Hepatocyte (in vitro differentiated cells): ENCODE measurements around the gene RNF125. TPM values are rescaled to one million over a fixed set of nuclear protein-coding genes. Genes with fewer than 3 reads are reported as not detected.
A peak's percentile ranks its signal among the peaks of the same experiment; 100 is the strongest.

ENCODE experiments used
- DNase-seq: peaks from one replicate; pipeline ENCODE4 v3.0.0-alpha.2; 2016; ENCODE audit warnings: low spot score
- H2AFZ ChIP-seq: fragments of 200-600 bp; sonication (generic); 2 replicates; pipeline ENCODE4 v1.6.0; 2016; ENCODE audit warnings: antibody characterized with exemption, mild to moderate bottlenecking
- H3K27ac ChIP-seq: fragments of 200-600 bp; sonication (generic); 2 replicates; pipeline ENCODE4 v1.5.1; 2016; ENCODE audit warnings: mild to moderate bottlenecking
- H3K27me3 ChIP-seq: fragments of 200-600 bp; sonication (generic); 2 replicates; pipeline ENCODE4 v1.6.1; 2016
- H3K36me3 ChIP-seq: fragments of 200-600 bp; sonication (generic); replicated peaks from 2 replicates; pipeline ENCODE4 v1.5.1; 2016; ENCODE audit warnings: low read depth; ENCODE audit not compliant: insufficient read depth
- H3K4me1 ChIP-seq: fragments of 200-600 bp; sonication (generic); 2 replicates; pipeline ENCODE4 v1.5.1; 2016; ENCODE audit warnings: mild to moderate bottlenecking, moderate library complexity; ENCODE audit not compliant: insufficient read depth
- H3K4me2 ChIP-seq: fragments of 200-600 bp; sonication (generic); 2 replicates; pipeline ENCODE4 v1.6.0; 2016
- H3K4me3 ChIP-seq: fragments of 200-600 bp; sonication (generic); 2 replicates; pipeline ENCODE4 v1.5.1; 2016; ENCODE audit warnings: mild to moderate bottlenecking
- H3K79me2 ChIP-seq: fragments of 200-600 bp; sonication (generic); 2 replicates; pipeline ENCODE4 v1.6.0; 2017; ENCODE audit warnings: mild to moderate bottlenecking
- H3K9me2 ChIP-seq: fragments of 200-600 bp; sonication (generic); replicated peaks from 2 replicates; pipeline ENCODE4 v1.6.0; 2017; ENCODE audit warnings: mild to moderate bottlenecking; ENCODE audit not compliant: insufficient read depth
- H3K9me3 ChIP-seq: fragments of 200-600 bp; sonication (generic); 2 replicates; pipeline ENCODE4 v1.5.1; 2016; ENCODE audit warnings: low read depth, mild to moderate bottlenecking
- H4K20me1 ChIP-seq: fragments of 200-600 bp; sonication (generic); 2 replicates; pipeline ENCODE4 v1.6.0; 2016; ENCODE audit warnings: mild to moderate bottlenecking; ENCODE audit not compliant: insufficient read depth, poor library complexity, severe bottlenecking
- EZH2 ChIP-seq: fragments of 200-600 bp; sonication (generic); IDR thresholded peaks from 2 replicates; pipeline ENCODE4 v1.6.1; 2016; ENCODE audit warnings: antibody characterized with exemption, mild to moderate bottlenecking, borderline replicate concordance
- EZH2phosphoT487 ChIP-seq: fragments of 200-600 bp; sonication (generic); IDR thresholded peaks from one replicate; pipeline ENCODE4 v1.6.1; 2018; ENCODE audit warnings: antibody characterized with exemption, mild to moderate bottlenecking, low read depth, moderate library complexity; ENCODE audit not compliant: unreplicated experiment, severe bottlenecking
- WGBS: methylation state at CpG from one replicate; pipeline ENCODE4 v1.1.6; 2016; ENCODE audit warnings: low lambda C conversion rate; ENCODE audit errors: missing lambda C conversion rate; 5-methylcytosine and 5-hydroxymethylcytosine counted together
- polyA plus RNA-seq: library from polyadenylated mRNA; unstranded; fragments of >200 nt; fragmentation: Nextera tagmentation; extraction: Ambion mirVana; gene quantifications from 2 replicates; pipeline ENCODE4 v1.2.1, GENCODE V29; 2016
- total RNA-seq: library from RNA; depleted of rRNA; stranded (reverse); fragments of >200 nt; gene quantifications from 2 replicates; pipeline ENCODE4 v1.2.3, GENCODE V29; 2014
- TF ChIP-seq, protein P1 (sequence below): fragments of 200-600 bp; sonication (generic); IDR thresholded peaks from 2 replicates; pipeline ENCODE4 v1.5.1; 2016; ENCODE audit warnings: antibody characterized with exemption, mild to moderate bottlenecking; ENCODE audit not compliant: poor library complexity

RNF125 gene
- total and polyA plus RNA-seq, 2 experiments from 2014 or later, result 0.64 to 1.1 TPM

DNA sequence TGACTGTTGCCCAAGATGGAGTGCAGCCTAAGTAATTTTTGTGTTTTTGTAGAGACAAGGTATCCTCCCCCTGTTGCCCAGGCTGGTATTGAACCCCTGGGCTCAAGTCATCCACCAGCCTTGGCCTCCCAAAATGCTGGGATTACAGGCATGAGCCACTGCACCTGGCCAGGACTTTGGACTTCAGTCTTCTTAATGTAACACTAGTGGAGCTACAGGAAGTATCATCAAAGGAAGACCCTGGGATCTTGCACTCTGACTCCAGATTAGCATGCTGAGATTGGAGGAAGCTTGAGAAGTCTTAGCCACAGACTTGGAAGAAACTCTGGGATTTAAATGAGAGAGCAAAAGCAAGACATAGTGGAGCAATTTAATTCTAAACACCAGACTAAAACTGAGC lies 37.8 kb upstream of the RNF125 start:
- no peak for DNase-seq
- Histone ChIP-seq H3K9me2 (no peaks in the 10 kb centered on the region), H2AFZ (no peak overlapping the region), H3K4me2 (no peak overlapping the region), H3K27me3 (no peaks in the 10 kb centered on the region), H3K79me2 (no peaks in the 10 kb centered on the region), H3K4me3 (no peak overlapping the region), H4K20me1 (no peaks in the 10 kb centered on the region), H3K4me1 (no peaks in the 10 kb centered on the region), H3K9me3 (no peaks in the 10 kb centered on the region), H3K36me3 (no peaks in the 10 kb centered on the region), H3K27ac (no peak overlapping the region)
- TF ChIP-seq, protein P1, sequence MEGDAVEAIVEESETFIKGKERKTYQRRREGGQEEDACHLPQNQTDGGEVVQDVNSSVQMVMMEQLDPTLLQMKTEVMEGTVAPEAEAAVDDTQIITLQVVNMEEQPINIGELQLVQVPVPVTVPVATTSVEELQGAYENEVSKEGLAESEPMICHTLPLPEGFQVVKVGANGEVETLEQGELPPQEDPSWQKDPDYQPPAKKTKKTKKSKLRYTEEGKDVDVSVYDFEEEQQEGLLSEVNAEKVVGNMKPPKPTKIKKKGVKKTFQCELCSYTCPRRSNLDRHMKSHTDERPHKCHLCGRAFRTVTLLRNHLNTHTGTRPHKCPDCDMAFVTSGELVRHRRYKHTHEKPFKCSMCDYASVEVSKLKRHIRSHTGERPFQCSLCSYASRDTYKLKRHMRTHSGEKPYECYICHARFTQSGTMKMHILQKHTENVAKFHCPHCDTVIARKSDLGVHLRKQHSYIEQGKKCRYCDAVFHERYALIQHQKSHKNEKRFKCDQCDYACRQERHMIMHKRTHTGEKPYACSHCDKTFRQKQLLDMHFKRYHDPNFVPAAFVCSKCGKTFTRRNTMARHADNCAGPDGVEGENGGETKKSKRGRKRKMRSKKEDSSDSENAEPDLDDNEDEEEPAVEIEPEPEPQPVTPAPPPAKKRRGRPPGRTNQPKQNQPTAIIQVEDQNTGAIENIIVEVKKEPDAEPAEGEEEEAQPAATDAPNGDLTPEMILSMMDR, result no peak
- TF ChIP-seq EZH2 (no peak), EZH2phosphoT487 (no peak)

DNA sequence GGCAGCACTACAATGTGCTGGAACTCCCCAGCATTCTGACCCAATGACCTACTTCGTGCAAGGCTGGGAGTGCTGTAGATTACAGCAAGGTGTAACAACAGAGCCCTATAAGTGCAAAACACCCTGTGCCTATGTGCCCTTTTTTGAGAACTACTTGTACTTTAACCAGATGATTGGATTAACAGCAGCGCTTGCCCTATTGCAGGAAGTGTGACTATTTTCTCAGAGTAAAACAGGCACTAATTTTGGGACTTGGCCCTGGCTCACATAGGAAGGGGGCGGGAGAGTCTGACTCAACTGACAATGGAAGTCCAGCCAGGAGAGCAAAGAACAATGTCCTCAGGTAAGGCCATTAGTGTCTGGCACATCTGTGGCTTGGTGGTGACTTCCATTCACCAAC lies 35.6 kb upstream of the RNF125 start:
- H3K4me2 ChIP-seq, result no peak overlapping the region
- H3K9me2 ChIP-seq, result no peaks in the 10 kb centered on the region
- no peaks in the 10 kb centered on the region for H3K36me3 ChIP-seq
- no peaks in the 10 kb centered on the region for H3K9me3 ChIP-seq
- H3K27me3 ChIP-seq, result no peaks in the 10 kb centered on the region
- no peak overlapping the region for H2AFZ ChIP-seq
- H3K4me1 ChIP-seq, result peaks cover 6% of the 10 kb centered on the region
- peak; percentile 8 for DNase-seq
- no peaks in the 10 kb centered on the region for H3K79me2 ChIP-seq
- H3K27ac ChIP-seq, result no peak overlapping the region
- H4K20me1 ChIP-seq, result no peaks in the 10 kb centered on the region
- WGBS, result 84% methylated on average over 3 of the region's 3 CpGs
- no peak overlapping the region for H3K4me3 ChIP-seq
- TF ChIP-seq EZH2 (no peak), EZH2phosphoT487 (no peak)
- TF ChIP-seq, protein P1, result no peak

DNA sequence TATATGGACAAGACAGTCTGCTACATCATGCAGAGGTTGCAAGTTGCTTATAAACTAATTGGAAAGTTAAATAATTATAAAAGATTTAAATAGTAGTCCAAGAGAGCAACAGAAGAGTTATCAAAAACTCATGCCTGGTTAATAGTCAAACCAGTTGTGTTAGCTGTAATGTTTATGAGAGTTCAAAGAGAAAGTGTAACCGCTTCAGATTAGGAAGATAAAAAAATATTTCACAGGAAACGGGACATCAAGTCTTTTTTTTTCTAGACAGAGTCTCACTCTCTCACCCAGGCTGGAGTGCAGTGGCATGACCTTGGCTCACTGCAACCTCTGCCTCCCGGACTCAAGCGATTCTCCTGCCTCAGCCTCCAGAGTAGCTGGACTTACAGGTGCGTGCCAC lies 34.6 kb upstream of the RNF125 start:
- peaks cover 6% of the 10 kb centered on the region for H3K4me1 ChIP-seq
- no peaks in the 10 kb centered on the region for H3K79me2 ChIP-seq
- no peak overlapping the region for H3K4me2 ChIP-seq
- H3K27ac ChIP-seq, result no peak overlapping the region
- TF ChIP-seq, protein P1, result no peak
- TF ChIP-seq EZH2, result no peak
- no peak for TF ChIP-seq EZH2phosphoT487
- H3K36me3 ChIP-seq, result no peaks in the 10 kb centered on the region
- H3K9me3 ChIP-seq, result no peaks in the 10 kb centered on the region
- H3K4me3 ChIP-seq, result no peak overlapping the region
- WGBS, result 84% methylated on average over 5 of the region's 5 CpGs
- H3K9me2 ChIP-seq, result no peaks in the 10 kb centered on the region
- no peak for DNase-seq
- H2AFZ ChIP-seq, result no peak overlapping the region
- H3K27me3 ChIP-seq, result no peaks in the 10 kb centered on the region
- no peaks in the 10 kb centered on the region for H4K20me1 ChIP-seq

DNA sequence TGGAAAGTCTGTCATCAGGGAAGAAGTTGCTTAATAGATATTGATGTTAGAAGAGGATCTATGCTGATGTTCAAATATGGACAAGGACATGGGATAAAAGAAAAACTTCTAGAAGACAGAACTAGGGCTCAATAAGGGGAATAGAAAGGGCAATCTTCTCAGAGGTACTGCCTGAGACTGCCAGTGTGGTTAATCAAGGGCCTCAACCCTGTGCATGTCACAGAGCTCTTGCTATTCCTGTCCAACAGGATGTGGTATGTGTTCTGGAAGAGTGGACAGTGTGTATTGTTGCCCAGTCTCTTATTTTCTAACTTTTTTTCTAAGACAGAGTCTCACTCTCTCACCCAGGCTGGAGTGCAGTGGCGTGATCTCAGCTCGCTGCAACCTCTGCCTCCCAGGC lies 27.8 kb upstream of the RNF125 start:
- Histone ChIP-seq H3K27me3 (no peaks in the 10 kb centered on the region), H3K4me3 (no peak overlapping the region), H4K20me1 (no peaks in the 10 kb centered on the region), H3K9me2 (no peaks in the 10 kb centered on the region), H3K36me3 (no peaks in the 10 kb centered on the region), H2AFZ (no peak overlapping the region), H3K4me2 (no peak overlapping the region), H3K9me3 (no peaks in the 10 kb centered on the region), H3K27ac (no peak overlapping the region), H3K79me2 (no peaks in the 10 kb centered on the region), H3K4me1 (peaks cover 6% of the 10 kb centered on the region)
- DNase-seq, result no peak
- TF ChIP-seq EZH2 (no peak), EZH2phosphoT487 (no peak)
- TF ChIP-seq, protein P1, result no peak
- WGBS, result 87% methylated on average over 2 of the region's 2 CpGs
